ENCODE results near the gene CDH11.

The CDH11 gene

DNA sequence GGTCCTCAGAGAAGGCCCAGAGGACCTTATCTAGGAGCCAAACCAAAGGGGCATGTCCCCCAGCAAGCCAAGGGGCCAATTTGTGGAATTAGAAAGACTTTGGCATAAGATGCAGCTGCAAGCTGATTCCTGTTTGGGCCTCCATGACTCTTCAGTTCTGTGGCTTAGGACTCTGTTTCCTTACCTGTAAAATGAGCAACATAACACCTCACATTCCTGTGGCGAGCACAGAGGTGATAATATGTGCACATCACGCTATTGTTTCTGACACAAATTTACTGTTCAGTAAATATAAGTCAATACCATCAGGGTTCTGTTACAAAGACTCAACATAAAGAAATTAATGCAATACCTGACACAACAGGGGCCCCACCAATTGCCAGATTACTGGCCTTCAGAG is 57.7 kb downstream of the CDH11 start:
- TF ChIP-seq, protein P1, sequence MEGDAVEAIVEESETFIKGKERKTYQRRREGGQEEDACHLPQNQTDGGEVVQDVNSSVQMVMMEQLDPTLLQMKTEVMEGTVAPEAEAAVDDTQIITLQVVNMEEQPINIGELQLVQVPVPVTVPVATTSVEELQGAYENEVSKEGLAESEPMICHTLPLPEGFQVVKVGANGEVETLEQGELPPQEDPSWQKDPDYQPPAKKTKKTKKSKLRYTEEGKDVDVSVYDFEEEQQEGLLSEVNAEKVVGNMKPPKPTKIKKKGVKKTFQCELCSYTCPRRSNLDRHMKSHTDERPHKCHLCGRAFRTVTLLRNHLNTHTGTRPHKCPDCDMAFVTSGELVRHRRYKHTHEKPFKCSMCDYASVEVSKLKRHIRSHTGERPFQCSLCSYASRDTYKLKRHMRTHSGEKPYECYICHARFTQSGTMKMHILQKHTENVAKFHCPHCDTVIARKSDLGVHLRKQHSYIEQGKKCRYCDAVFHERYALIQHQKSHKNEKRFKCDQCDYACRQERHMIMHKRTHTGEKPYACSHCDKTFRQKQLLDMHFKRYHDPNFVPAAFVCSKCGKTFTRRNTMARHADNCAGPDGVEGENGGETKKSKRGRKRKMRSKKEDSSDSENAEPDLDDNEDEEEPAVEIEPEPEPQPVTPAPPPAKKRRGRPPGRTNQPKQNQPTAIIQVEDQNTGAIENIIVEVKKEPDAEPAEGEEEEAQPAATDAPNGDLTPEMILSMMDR (IDR thresholded peaks at IDR 0.05), result no peak
- no peak for TF ChIP-seq ZFX (IDR thresholded peaks at IDR 0.05; ENCODE audit: borderline replicate concordance)

DNA sequence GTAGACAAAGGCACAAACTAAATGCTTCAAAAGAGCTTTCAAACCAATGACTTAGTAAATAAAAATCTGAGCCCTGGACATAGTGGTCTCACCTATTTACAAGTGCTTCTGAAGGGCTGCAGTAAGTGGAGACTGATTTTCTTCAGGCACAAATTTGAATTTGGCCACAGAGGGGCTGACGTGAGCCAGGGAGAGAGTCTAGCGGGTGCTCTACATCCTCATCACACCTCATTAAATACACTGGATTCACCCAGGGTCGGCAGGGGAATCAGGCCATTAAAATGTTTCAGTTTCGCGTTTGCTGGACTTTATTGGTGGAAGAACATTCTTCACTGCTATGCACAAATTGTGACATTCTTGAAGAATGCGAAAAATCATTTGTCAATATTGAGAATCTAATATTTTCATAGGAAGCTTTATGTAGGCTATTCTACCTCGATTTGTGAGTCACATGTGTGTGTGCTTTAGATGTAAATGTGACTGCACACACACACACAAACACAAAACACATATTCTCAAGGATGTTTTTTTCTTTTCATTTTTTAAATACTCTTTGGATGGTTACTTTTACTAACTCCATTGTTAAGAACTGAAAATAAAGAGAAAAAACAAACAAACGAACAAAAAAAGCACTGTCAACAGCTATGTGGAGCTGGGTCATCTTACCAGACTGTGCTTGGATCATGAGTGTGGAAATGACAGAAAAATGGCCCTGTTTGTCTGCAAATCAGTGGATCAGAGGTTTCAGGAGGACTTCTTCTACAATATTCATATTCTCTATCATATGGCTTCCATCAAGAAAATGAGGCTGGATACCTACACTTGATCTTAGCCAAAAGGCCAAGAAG is 58.9 kb downstream of the CDH11 start:
- no peak for TF ChIP-seq ZFX (IDR thresholded peaks at IDR 0.05; ENCODE audit: borderline replicate concordance)
- TF ChIP-seq, protein P1 (IDR thresholded peaks at IDR 0.05), result no peak
- no peak overlapping the region for H3K27ac ChIP-seq

More for the DNA sequence above, 57.7 kb downstream of the CDH11 start:
- H3K27ac ChIP-seq, result no peak overlapping the region

DNA sequence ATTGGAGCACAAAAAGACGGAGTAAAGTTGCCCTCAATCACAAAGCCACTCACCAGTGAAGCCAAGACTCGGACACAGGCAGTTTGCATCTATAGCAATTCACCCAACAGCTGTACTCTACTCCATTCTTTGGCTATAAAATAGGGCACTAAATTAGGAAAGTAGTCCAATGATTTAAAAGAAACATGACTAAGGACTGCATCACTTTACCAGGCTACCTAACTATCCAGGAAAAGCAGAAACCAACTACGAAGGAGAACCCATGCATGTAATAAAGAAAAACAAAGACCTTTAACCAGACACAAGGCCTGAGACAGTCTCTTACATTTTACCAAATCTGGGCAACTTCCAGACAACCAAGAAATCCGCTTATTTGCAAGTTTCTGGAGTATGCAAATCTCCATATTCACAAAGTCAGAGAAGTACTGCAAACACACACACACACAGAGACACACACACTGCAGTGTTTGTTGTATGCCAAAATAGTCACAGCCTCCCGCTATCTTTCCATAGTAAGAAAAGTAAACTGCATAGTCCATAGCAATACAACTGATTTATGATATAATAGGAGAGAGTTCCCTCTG is 59.8 kb downstream of the CDH11 start:
- no peak for TF ChIP-seq ZFX (IDR thresholded peaks at IDR 0.05; ENCODE audit: borderline replicate concordance)
- TF ChIP-seq, protein P1 (IDR thresholded peaks at IDR 0.05), result no peak
- no peak overlapping the region for H3K27ac ChIP-seq

DNA sequence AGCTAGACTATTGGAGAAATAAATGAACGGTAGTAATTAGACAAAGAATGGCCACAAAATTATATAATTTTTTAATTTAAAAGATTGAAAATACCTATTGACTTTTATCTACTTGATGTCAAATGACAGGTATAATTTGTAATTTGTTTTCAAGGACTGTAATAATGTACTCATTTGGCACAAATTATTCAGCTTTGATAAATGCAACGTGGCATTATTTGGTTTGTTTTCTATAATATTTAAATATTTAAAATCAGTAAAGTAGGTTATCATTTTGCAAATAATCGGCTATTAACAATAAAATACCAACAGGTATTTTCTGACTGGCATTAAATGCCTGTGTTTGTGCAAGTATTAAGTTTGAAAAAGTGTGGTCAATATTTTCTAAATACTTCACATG is 60.6 kb downstream of the CDH11 start:
- TF ChIP-seq, protein P1 (IDR thresholded peaks at IDR 0.05), result no peak
- TF ChIP-seq ZFX (IDR thresholded peaks at IDR 0.05; ENCODE audit: borderline replicate concordance), result no peak
- H3K27ac ChIP-seq, result no peak overlapping the region

DNA sequence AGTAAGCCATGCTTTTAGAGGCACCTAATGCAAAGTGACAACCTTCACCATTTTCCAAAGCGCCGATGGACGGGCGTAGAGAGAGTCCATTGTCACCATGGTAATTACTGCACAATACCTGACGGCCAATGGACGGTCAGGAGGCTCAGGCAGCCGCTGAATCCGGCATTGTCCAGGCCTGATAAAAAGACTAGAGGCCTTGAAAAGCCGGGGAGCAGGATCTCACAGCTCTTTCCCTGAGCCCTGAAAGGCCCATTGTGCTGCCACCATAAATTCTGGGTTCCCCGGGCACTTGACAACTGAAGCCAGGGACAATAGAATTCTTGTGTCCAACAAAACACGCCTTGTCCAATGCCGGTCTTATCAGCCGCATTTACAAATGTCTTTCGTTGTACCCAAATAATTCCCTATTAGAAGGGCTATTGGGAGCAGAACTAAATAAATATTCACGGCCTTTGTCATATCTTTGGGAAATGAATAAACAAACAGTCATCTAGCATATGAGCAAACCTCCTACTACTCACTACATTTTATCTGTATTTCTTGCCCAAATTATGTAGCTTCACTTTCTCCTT is 62.4 kb downstream of the CDH11 start:
- no peak overlapping the region for H3K27ac ChIP-seq
- TF ChIP-seq, protein P1 (IDR thresholded peaks at IDR 0.05), result no peak
- no peak for TF ChIP-seq ZFX (IDR thresholded peaks at IDR 0.05; ENCODE audit: borderline replicate concordance)

DNA sequence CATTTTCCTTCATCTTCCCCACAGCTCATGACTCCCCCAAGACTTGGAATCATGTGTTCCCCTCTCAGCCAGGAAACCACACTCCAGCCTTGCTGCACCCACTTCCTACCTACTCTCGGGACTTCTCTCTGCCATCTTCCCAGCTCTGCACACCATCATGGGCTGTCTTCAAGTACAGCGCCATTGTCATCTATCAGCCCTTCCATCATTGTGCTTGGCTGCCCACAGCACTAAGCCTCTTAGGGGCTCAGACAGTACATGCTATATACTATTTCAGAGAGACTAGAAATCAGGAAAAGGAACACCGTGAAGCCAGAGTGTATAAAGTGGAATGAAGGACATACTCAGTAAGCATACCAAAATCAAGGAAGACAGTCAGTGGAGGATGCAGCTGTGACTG is 64.7 kb downstream of the CDH11 start:
- TF ChIP-seq, protein P1 (IDR thresholded peaks at IDR 0.05), result no peak
- TF ChIP-seq ZFX (IDR thresholded peaks at IDR 0.05; ENCODE audit: borderline replicate concordance), result no peak
- H3K27ac ChIP-seq, result no peak overlapping the region

DNA sequence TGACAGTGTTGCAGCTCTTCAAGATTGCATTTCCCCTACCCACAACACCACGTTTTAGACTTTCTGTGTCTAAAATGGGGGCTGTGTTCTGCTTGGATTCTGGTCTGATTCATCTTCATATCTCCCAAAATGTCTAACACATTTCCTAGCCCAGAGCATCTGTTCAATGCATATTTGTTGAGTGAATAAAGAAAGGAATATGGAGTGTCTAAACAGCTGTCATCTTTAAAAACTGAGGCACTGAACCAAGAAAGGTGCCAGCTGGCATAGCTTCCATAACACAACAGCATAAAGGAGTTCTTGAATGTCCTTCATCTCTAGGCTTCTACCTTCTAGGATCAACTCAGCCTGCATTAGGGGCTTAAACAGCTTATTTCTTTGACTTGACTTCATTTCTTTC is 67.4 kb downstream of the CDH11 start:
- H3K27ac ChIP-seq, result no peak overlapping the region
- TF ChIP-seq, protein P1 (IDR thresholded peaks at IDR 0.05), result no peak
- no peak for TF ChIP-seq ZFX (IDR thresholded peaks at IDR 0.05; ENCODE audit: borderline replicate concordance)

All from 22Rv1 (cell line).